WTC11 (cell line): ENCODE results near the gene TCF12.

Experiments used
- CREM ChIP-seq: sonication (generic); formaldehyde crosslinking; IDR thresholded peaks from 2 replicates; pipeline ENCODE4 v1.8.1; 2022; ENCODE audit warnings: mild to moderate bottlenecking, missing genetic modification reagents, moderate library complexity
- CTCF ChIP-seq: fragments of 200-600 bp; IDR thresholded peaks from 2 replicates; pipeline ENCODE4 v1.8.0; 2022; ENCODE audit warnings: antibody characterized with exemption
- IRF2 ChIP-seq: sonication (generic); formaldehyde crosslinking; IDR thresholded peaks from 2 replicates; pipeline ENCODE4 v1.8.0; 2022; ENCODE audit warnings: low read depth, missing genetic modification reagents, borderline replicate concordance
- NFE2L1 ChIP-seq: sonication (generic); formaldehyde crosslinking; IDR thresholded peaks from 2 replicates; pipeline ENCODE4 v1.8.1; 2023; ENCODE audit warnings: missing genetic modification reagents
- TCF7 ChIP-seq: sonication (generic); formaldehyde crosslinking; IDR thresholded peaks from 2 replicates; pipeline ENCODE4 v1.8.0; 2022; ENCODE audit warnings: mild to moderate bottlenecking, low read depth, missing genetic modification reagents, moderate library complexity
- TF ChIP-seq, protein P1 (sequence below): sonication (generic); formaldehyde crosslinking; IDR thresholded peaks from 2 replicates; pipeline ENCODE4 v1.8.1; 2023; ENCODE audit warnings: mild to moderate bottlenecking, missing genetic modification reagents, moderate library complexity
- TF ChIP-seq, protein P2 (sequence below): sonication (generic); formaldehyde crosslinking; IDR thresholded peaks from 2 replicates; pipeline ENCODE4 v1.8.0; 2022; ENCODE audit warnings: mild to moderate bottlenecking, missing genetic modification reagents
- TF ChIP-seq, protein P3 (sequence below): fragments of 250-450 bp; sonication (Bioruptor Pico); IDR thresholded peaks from 2 replicates; pipeline ENCODE4 v1.8.0; 2021; ENCODE audit warnings: mild to moderate bottlenecking

GRCh38 chr15:57312006-57312317 is 393.5 kb downstream of the TCF12 start:
- TF ChIP-seq, protein P1, sequence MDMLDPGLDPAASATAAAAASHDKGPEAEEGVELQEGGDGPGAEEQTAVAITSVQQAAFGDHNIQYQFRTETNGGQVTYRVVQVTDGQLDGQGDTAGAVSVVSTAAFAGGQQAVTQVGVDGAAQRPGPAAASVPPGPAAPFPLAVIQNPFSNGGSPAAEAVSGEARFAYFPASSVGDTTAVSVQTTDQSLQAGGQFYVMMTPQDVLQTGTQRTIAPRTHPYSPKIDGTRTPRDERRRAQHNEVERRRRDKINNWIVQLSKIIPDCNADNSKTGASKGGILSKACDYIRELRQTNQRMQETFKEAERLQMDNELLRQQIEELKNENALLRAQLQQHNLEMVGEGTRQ (CRISPR knock-in tag) = no peak
- no peak for TF ChIP-seq IRF2
- no peak for TF ChIP-seq NFE2L1 (CRISPR knock-in tag)
- no peak for TF ChIP-seq TCF7 (CRISPR knock-in tag)
- TF ChIP-seq CTCF = no peak
- TF ChIP-seq CREM (CRISPR knock-in tag) = no peak
- TF ChIP-seq, protein P2, sequence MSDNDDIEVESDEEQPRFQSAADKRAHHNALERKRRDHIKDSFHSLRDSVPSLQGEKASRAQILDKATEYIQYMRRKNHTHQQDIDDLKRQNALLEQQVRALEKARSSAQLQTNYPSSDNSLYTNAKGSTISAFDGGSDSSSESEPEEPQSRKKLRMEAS (CRISPR knock-in tag) = no peak
- TF ChIP-seq, protein P3, sequence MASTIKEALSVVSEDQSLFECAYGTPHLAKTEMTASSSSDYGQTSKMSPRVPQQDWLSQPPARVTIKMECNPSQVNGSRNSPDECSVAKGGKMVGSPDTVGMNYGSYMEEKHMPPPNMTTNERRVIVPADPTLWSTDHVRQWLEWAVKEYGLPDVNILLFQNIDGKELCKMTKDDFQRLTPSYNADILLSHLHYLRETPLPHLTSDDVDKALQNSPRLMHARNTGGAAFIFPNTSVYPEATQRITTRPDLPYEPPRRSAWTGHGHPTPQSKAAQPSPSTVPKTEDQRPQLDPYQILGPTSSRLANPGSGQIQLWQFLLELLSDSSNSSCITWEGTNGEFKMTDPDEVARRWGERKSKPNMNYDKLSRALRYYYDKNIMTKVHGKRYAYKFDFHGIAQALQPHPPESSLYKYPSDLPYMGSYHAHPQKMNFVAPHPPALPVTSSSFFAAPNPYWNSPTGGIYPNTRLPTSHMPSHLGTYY = no peak
